Omental fat pad (tissue), 4 donors: ENCODE data around the gene ZGLP1. TPM values are rescaled to one million over a fixed set of nuclear protein-coding genes. Genes with fewer than 3 reads are reported as not detected.

Experiments used
- ATAC-seq: fragments of 150-250 bp; one replicate; pipeline ENCODE4 v1.9.1; 2016; ENCODE audit warnings: mild to moderate bottlenecking, moderate library complexity; ENCODE audit not compliant: low FRiP score
- DNase-seq: peaks from one replicate; pipeline ENCODE4 v3.0.0-alpha.2; 2019; ENCODE audit warnings: low spot score
- total RNA-seq, 4 donors: library from RNA; depleted of rRNA; stranded (reverse); fragments of >200 nt; gene quantifications; one replicate each; pipeline ENCODE4 v1.1.0, GENCODE V29; 2016
- TF ChIP-seq, protein P1 (sequence below), 3 donors: fragments of 450-650 bp; IDR thresholded peaks; one replicate each; pipeline ENCODE4 v1.5.1; 2016 to 2017; ENCODE audit warnings: antibody characterized with exemption in 3 of 3, mild to moderate bottlenecking in 3 of 3, moderate library complexity in 2 of 3

Gene ZGLP1
- total RNA-seq, 4 donors from 2014 or later, result 0.19 to 2.4 (median 0.94) TPM

DNA sequence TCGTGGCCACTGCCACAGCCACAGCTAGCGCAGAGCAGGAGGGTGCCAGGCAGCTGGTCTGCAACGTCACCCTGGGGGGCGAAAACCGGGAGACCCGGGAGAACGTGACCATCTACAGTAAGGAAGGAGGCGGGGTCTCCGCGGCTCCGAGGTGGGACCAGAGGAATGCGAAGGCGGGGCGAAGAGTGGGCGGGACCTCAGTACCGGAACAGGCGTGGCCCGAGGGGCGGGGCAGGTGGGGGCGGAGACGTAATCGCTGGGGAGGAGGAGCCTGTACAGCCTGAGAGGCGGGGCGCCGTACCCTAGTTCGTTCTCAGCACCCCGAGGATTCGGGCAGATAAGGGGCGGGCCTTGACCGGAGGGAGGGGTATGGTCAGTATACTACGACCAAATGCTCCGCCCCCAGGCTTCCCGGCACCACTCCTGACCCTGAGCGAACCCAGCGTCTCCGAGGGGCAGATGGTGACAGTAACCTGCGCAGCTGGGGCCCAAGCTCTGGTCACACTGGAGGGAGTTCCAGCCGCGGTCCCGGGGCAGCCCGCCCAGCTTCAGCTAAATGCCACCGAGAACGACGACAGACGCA lies 17.3 kb downstream of the ZGLP1 start:
- ATAC-seq, result peak; percentile 58
- TF ChIP-seq, protein P1, sequence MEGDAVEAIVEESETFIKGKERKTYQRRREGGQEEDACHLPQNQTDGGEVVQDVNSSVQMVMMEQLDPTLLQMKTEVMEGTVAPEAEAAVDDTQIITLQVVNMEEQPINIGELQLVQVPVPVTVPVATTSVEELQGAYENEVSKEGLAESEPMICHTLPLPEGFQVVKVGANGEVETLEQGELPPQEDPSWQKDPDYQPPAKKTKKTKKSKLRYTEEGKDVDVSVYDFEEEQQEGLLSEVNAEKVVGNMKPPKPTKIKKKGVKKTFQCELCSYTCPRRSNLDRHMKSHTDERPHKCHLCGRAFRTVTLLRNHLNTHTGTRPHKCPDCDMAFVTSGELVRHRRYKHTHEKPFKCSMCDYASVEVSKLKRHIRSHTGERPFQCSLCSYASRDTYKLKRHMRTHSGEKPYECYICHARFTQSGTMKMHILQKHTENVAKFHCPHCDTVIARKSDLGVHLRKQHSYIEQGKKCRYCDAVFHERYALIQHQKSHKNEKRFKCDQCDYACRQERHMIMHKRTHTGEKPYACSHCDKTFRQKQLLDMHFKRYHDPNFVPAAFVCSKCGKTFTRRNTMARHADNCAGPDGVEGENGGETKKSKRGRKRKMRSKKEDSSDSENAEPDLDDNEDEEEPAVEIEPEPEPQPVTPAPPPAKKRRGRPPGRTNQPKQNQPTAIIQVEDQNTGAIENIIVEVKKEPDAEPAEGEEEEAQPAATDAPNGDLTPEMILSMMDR (IDR thresholded peaks at IDR 0.05), result no peak
- DNase-seq, result peak; percentile 66

DNA sequence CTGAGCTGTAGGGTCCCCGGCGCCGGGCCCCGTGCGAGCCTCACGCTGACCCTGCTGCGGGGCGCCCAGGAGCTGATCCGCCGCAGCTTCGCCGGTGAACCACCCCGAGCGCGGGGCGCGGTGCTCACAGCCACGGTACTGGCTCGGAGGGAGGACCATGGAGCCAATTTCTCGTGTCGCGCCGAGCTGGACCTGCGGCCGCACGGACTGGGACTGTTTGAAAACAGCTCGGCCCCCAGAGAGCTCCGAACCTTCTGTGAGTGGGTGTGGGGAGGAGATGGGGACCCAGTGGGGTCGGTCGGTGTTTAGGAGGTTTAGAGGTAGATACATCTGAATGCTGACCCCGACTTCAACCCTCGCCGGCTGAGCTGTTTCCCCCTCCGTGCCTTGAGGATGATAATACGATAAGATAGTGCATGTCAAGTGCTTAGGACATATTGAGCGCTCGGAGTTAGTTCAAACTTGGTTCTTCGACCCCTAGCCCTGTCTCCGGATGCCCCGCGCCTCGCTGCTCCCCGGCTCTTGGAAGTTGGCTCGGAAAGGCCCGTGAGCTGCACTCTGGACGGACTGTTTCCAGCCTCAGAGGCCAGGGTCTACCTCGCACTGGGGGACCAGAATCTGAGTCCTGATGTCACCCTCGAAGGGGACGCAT lies 17.9 kb downstream of the ZGLP1 start:
- no peak for ATAC-seq
- no peak for DNase-seq
- TF ChIP-seq, protein P1 (IDR thresholded peaks at IDR 0.05), result no peak

DNA sequence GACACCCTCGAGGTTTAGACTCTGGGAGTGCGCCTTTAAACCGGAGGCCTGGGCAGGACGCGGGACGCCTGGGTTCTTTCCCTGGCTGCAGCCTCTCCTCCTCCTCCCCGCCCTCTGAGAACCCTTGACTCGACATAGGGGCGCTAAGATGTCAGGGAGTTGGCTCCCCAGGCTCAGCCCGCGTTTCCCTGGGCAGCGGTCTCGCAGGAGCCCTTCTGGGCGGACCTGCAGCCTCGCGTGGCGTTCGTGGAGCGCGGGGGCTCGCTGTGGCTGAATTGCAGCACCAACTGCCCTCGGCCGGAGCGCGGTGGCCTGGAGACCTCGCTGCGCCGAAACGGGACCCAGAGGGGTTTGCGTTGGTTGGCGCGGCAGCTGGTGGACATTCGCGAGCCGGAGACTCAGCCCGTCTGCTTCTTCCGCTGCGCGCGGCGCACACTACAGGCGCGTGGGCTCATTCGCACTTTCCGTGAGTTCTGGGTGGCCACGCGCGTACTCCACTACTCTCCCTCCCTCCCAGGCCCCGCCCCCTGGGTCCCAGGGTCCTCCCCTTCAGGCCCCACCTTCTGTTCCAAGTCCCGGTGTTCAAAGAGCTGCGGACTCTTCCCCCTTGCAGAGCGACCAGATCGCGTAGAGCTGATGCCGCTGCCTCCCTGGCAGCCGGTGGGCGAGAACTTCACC lies 18.6 kb downstream of the ZGLP1 start:
- ATAC-seq (no peak), DNase-seq (no peak)
- TF ChIP-seq, protein P1 (IDR thresholded peaks at IDR 0.05), result no peak

DNA sequence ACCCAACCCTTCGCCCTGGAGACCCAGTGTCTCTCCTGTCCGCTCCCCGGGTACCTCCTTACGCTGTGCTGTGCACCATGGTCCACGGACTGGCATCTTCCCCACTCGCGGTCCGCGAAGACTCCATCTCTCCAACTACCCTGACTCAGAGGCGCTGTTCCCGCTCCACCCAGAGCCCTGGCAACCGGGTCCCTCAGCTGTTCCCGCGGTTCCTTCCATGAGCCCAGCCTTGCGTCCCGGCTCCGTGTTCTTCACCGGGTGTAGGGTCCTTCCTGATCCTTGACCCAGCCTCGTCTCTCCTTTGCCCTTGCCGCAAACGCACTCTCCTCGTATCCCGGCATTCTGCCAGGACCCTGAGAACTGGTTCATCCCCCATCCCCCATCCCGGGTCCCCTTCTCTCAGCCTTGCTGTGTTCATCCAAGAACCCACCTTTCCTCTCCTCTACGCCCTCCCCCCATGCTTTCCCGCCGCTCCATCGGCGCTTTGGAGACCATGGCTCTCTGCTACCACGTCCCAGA lies 19.2 kb downstream of the ZGLP1 start:
- ATAC-seq (no peak), DNase-seq (no peak)
- TF ChIP-seq, protein P1 (IDR thresholded peaks at IDR 0.05), result no peak

DNA sequence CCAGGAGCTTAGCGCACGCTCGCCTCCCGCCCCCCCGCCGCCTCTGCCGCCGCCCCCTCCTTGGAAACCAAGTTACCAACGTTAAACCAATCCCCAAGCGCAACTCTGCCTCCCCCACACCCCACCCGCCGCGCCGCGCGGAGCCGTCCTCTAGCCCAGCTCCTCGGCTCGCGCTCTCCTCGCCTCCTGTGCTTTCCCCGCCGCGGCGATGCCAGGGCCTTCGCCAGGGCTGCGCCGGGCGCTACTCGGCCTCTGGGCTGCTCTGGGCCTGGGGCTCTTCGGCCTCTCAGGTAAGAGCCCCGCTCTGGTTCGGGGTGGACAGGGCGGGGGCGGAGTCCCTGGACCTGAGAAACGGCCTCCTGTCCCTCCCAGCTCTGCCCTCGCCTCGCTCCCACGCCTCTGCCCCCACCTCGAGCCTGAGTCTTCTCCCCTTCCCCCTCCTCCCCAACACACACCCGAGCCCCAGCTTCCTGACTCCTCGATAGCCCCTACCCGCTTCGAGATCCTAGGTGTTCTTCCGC lies 19.7 kb downstream of the ZGLP1 start, which contains the start of gene ICAM5:
TSS of gene ICAM5 (plus strand) at position 117 of the 521 bp plus-strand sequence. CDS start at position 209, 92 bp downstream.
- TF ChIP-seq, protein P1 (IDR thresholded peaks at IDR 0.05), result no peak
- no peak for DNase-seq
- ATAC-seq, result no peak

DNA sequence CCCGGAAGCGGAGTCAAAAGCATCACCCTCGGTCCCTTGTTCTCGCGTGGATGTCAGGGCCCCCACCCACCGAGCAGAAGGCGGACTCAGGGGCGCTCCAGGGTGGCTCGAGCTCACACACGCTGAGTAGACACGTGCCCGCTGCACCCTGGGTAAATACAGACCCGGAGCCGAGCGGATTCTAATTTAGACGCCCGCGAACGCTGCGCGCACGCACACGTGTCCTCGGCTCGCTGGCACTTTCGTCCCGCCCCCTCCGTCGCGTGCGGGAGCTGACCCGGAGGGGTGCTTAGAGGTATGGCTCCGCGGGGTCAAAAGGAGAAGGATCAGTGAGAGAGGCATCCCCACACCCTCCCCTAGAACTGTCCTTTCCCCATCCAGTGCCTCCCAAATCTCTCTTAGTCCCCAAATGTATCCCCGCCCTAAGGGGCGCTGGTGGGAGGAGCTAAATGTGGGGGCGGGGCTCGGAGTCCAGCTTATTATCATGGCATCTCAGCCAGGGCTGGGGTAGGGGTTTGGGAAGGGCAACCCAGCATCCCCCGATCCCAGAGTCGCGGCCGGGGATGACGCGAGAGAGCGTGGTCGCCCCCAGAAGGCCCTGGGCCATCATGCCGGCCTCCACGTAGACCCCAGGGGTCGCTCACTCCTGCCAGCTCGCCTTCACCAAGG lies 20.3 kb downstream of the ZGLP1 start:
- DNase-seq, result no peak
- ATAC-seq, result no peak
- TF ChIP-seq, protein P1 (IDR thresholded peaks at IDR 0.05), result no peak
